KOPT-K1 (cell line): Measurements from ENCODE around the gene PTPRN2.
"Not testable (repeated sequence)": the region's sequence is repeated elsewhere in the genome, so short reads cannot be mapped to it uniquely, and the experiment has no call there.

Experiments used
- H3K27ac ChIP-seq: fragments of 200-600 bp; sonication (generic); 2 replicates; pipeline ENCODE4 v1.5.1; 2016; ENCODE audit warnings: antibody characterized with exemption, mild to moderate bottlenecking, low read depth, low read length; ENCODE audit not compliant: poor library complexity, severe bottlenecking
- H3K36me3 ChIP-seq: fragments of 200-600 bp; sonication (generic); 2 replicates; pipeline ENCODE4 v1.5.1; 2017; ENCODE audit warnings: antibody characterized with exemption, mild to moderate bottlenecking, low read length, moderate library complexity; ENCODE audit not compliant: insufficient read depth
- H3K9me3 ChIP-seq: fragments of 200-600 bp; sonication (generic); 2 replicates; pipeline ENCODE4 v1.5.1; 2017; ENCODE audit warnings: antibody characterized with exemption, low read length, mild to moderate bottlenecking; ENCODE audit not compliant: insufficient read depth, poor library complexity, severe bottlenecking

PTPRN2 gene

GRCh38 chr7:157729566-157729965, 858.1 kb downstream of the PTPRN2 start:
- H3K36me3 ChIP-seq = no peaks in the 10 kb centered on the region
- no peaks in the 10 kb centered on the region for H3K9me3 ChIP-seq
- no peak overlapping the region for H3K27ac ChIP-seq

GRCh38 chr7:157727964-157728615, 859.5 kb downstream of the PTPRN2 start:
- Histone ChIP-seq H3K36me3 (no peaks in the 10 kb centered on the region), H3K27ac (no peak overlapping the region), H3K9me3 (no peaks in the 10 kb centered on the region)

GRCh38 chr7:157726764-157727163, 860.9 kb downstream of the PTPRN2 start:
- Histone ChIP-seq H3K36me3 (no peaks in the 10 kb centered on the region), H3K9me3 (no peaks in the 10 kb centered on the region), H3K27ac (no peak overlapping the region)

GRCh38 chr7:157725312-157725711, 862.3 kb downstream of the PTPRN2 start:
- H3K9me3 ChIP-seq, H3K36me3 ChIP-seq, H3K27ac ChIP-seq: not testable (repeated sequence)

GRCh38 chr7:157723205-157723604, 864.4 kb downstream of the PTPRN2 start:
- H3K9me3 ChIP-seq = no peaks in the 10 kb centered on the region
- H3K27ac ChIP-seq = no peak overlapping the region
- H3K36me3 ChIP-seq = no peaks in the 10 kb centered on the region

GRCh38 chr7:157722137-157723060, 865.2 kb downstream of the PTPRN2 start:
- Histone ChIP-seq H3K9me3 (no peaks in the 10 kb centered on the region), H3K36me3 (no peaks in the 10 kb centered on the region), H3K27ac (no peak overlapping the region)

GRCh38 chr7:157721468-157722136, 866.0 kb downstream of the PTPRN2 start:
- Histone ChIP-seq H3K27ac (no peak overlapping the region), H3K9me3 (no peaks in the 10 kb centered on the region)

GRCh38 chr7:157719705-157720655, 867.6 kb downstream of the PTPRN2 start:
- H3K27ac ChIP-seq = no peak overlapping the region
- no peaks in the 10 kb centered on the region for H3K9me3 ChIP-seq
- no peaks in the 10 kb centered on the region for H3K36me3 ChIP-seq

More at GRCh38 chr7:157721468-157722136, 866.0 kb downstream of the PTPRN2 start:
- H3K36me3 ChIP-seq = no peaks in the 10 kb centered on the region

- H3K36me3 ChIP-seq = no peaks in the 10 kb centered on the region
- no peak overlapping the region for H3K27ac ChIP-seq
- H3K9me3 ChIP-seq = no peaks in the 10 kb centered on the region
Observed at GRCh38 chr7:157719008-157719682, 868.5 kb downstream of the PTPRN2 start.

- Histone ChIP-seq H3K9me3 (no peaks in the 10 kb centered on the region), H3K27ac (no peak overlapping the region)
Observed at GRCh38 chr7:157718303-157719007, 869.2 kb downstream of the PTPRN2 start.

GRCh38 chr7:157717211-157718174, 870.1 kb downstream of the PTPRN2 start:
- Histone ChIP-seq H3K27ac (no peak overlapping the region), H3K9me3 (no peaks in the 10 kb centered on the region), H3K36me3 (no peaks in the 10 kb centered on the region)

More at GRCh38 chr7:157718303-157719007, 869.2 kb downstream of the PTPRN2 start:
- no peaks in the 10 kb centered on the region for H3K36me3 ChIP-seq

GRCh38 chr7:157715938-157716280, 871.7 kb downstream of the PTPRN2 start:
- Histone ChIP-seq H3K9me3 (no peaks in the 10 kb centered on the region), H3K27ac (no peak overlapping the region), H3K36me3 (no peaks in the 10 kb centered on the region)
